ENCODE measurements around the gene HMGCLL1. TPM values are rescaled to one million over a fixed set of nuclear protein-coding genes. Genes with fewer than 3 reads are reported as not detected.

HMGCLL1 gene
- total and polyA plus RNA-seq, 4 donors: 0.24 to 0.93 (median 0.66) TPM

DNA sequence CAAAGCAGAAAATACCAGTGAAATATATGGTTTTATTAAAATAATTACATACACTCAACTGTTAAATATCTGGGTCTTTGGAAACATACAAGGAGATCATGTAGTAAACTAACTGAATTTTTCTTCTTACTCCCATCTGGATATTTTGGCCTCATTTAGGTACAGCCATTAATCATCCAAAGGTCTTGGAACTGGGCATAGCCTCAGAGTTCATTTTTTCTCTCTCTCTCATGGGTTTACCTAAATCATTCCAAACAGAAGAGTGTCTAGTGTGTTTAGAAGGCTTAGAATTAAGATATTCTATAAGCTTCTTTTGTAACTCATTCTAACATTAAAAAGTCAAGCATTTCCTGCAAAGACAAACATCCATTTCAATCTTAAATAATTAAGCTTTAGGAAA, 79.4 kb downstream of the HMGCLL1 start:
- Histone ChIP-seq H3K27me3 (ENCODE audit: control insufficient read depth in 4 of 4, insufficient read depth in 4 of 4, low read length in 3 of 4) (no peaks in the 10 kb centered on the region), H3K9me3 (ENCODE audit: control insufficient read depth in 4 of 4, low read length in 3 of 4) (no peaks in the 10 kb centered on the region), H3K27ac (ENCODE audit: low read depth in 1 of 2, low read length in 2 of 2) (no peak overlapping the region), H3K36me3 (ENCODE audit: control insufficient read depth in 4 of 4, insufficient read depth in 3 of 4, low read depth in 1 of 4, low read length in 3 of 4) (no peaks in the 10 kb centered on the region), H3K4me3 (ENCODE audit: low read depth in 1 of 3, low read length in 3 of 3) (no peak overlapping the region), H3K4me1 (ENCODE audit: control insufficient read depth in 4 of 4, insufficient read depth in 4 of 4, low read length in 3 of 4) (no peaks in the 10 kb centered on the region), H3K9ac (ENCODE audit: low read depth in 1 of 2, low read length in 2 of 2) (no peak overlapping the region)
- TF ChIP-seq, protein P1, sequence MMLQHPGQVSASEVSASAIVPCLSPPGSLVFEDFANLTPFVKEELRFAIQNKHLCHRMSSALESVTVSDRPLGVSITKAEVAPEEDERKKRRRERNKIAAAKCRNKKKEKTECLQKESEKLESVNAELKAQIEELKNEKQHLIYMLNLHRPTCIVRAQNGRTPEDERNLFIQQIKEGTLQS (IDR thresholded peaks at IDR 0.05): no peak
- TF ChIP-seq YY1 (IDR thresholded peaks at IDR 0.05) (no peak), NR2F2 (IDR thresholded peaks at IDR 0.05) (no peak), FOXA2 (IDR thresholded peaks at IDR 0.05) (no peak), HNF4A (conservative IDR thresholded peaks at IDR 0.05) (no peak), JUND (IDR thresholded peaks at IDR 0.05) (no peak), GABPA (IDR thresholded peaks at IDR 0.05 in 1 of 2, conservative IDR thresholded peaks at IDR 0.05 in 1 of 2) (no peak), FOXA1 (IDR thresholded peaks at IDR 0.05) (no peak), TAF1 (conservative IDR thresholded peaks at IDR 0.05) (no peak), EGR1 (IDR thresholded peaks at IDR 0.05; ENCODE audit: low read depth in 2 of 2) (no peak), SP1 (IDR thresholded peaks at IDR 0.05) (no peak), RXRA (IDR thresholded peaks at IDR 0.05) (no peak)
- TF ChIP-seq, protein P2, sequence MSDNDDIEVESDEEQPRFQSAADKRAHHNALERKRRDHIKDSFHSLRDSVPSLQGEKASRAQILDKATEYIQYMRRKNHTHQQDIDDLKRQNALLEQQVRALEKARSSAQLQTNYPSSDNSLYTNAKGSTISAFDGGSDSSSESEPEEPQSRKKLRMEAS (IDR thresholded peaks at IDR 0.05): no peak
- TF ChIP-seq, protein P3, sequence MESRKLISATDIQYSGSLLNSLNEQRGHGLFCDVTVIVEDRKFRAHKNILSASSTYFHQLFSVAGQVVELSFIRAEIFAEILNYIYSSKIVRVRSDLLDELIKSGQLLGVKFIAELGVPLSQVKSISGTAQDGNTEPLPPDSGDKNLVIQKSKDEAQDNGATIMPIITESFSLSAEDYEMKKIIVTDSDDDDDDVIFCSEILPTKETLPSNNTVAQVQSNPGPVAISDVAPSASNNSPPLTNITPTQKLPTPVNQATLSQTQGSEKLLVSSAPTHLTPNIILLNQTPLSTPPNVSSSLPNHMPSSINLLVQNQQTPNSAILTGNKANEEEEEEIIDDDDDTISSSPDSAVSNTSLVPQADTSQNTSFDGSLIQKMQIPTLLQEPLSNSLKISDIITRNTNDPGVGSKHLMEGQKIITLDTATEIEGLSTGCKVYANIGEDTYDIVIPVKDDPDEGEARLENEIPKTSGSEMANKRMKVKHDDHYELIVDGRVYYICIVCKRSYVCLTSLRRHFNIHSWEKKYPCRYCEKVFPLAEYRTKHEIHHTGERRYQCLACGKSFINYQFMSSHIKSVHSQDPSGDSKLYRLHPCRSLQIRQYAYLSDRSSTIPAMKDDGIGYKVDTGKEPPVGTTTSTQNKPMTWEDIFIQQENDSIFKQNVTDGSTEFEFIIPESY (IDR thresholded peaks at IDR 0.05): no peak
- TF ChIP-seq, protein P4, sequence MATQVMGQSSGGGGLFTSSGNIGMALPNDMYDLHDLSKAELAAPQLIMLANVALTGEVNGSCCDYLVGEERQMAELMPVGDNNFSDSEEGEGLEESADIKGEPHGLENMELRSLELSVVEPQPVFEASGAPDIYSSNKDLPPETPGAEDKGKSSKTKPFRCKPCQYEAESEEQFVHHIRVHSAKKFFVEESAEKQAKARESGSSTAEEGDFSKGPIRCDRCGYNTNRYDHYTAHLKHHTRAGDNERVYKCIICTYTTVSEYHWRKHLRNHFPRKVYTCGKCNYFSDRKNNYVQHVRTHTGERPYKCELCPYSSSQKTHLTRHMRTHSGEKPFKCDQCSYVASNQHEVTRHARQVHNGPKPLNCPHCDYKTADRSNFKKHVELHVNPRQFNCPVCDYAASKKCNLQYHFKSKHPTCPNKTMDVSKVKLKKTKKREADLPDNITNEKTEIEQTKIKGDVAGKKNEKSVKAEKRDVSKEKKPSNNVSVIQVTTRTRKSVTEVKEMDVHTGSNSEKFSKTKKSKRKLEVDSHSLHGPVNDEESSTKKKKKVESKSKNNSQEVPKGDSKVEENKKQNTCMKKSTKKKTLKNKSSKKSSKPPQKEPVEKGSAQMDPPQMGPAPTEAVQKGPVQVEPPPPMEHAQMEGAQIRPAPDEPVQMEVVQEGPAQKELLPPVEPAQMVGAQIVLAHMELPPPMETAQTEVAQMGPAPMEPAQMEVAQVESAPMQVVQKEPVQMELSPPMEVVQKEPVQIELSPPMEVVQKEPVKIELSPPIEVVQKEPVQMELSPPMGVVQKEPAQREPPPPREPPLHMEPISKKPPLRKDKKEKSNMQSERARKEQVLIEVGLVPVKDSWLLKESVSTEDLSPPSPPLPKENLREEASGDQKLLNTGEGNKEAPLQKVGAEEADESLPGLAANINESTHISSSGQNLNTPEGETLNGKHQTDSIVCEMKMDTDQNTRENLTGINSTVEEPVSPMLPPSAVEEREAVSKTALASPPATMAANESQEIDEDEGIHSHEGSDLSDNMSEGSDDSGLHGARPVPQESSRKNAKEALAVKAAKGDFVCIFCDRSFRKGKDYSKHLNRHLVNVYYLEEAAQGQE (IDR thresholded peaks at IDR 0.05): no peak
- TF ChIP-seq, protein P5, sequence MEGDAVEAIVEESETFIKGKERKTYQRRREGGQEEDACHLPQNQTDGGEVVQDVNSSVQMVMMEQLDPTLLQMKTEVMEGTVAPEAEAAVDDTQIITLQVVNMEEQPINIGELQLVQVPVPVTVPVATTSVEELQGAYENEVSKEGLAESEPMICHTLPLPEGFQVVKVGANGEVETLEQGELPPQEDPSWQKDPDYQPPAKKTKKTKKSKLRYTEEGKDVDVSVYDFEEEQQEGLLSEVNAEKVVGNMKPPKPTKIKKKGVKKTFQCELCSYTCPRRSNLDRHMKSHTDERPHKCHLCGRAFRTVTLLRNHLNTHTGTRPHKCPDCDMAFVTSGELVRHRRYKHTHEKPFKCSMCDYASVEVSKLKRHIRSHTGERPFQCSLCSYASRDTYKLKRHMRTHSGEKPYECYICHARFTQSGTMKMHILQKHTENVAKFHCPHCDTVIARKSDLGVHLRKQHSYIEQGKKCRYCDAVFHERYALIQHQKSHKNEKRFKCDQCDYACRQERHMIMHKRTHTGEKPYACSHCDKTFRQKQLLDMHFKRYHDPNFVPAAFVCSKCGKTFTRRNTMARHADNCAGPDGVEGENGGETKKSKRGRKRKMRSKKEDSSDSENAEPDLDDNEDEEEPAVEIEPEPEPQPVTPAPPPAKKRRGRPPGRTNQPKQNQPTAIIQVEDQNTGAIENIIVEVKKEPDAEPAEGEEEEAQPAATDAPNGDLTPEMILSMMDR (IDR thresholded peaks at IDR 0.05; ENCODE audit: low read depth, low read length, missing input control): no peak
- no peak for DNase-seq (ENCODE audit: low spot score)

DNA sequence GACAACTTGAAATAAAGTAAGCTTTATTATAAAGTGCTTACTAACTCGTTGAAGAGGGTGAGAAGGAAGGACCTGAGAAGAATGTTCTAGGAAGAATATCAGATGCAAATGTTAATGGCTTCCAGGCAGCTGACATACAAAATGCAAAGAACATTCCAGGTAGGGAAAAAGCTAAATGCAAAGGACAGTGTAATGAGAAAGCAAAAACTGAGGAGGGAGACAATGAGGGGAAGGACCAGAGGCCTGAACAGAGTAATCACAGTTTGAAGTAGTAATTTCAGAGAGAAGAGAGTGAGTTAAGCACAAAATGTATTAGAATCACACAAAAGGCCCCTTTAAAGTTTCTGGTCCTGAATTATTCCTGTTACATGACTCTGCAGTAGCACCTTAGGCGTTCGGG, 81.3 kb downstream of the HMGCLL1 start:
- Histone ChIP-seq H3K36me3 (ENCODE audit: control insufficient read depth in 4 of 4, insufficient read depth in 3 of 4, low read depth in 1 of 4, low read length in 3 of 4) (no peaks in the 10 kb centered on the region), H3K4me1 (ENCODE audit: control insufficient read depth in 4 of 4, insufficient read depth in 4 of 4, low read length in 3 of 4) (no peaks in the 10 kb centered on the region), H3K4me3 (ENCODE audit: low read depth in 1 of 3, low read length in 3 of 3) (no peak overlapping the region), H3K27me3 (ENCODE audit: control insufficient read depth in 4 of 4, insufficient read depth in 4 of 4, low read length in 3 of 4) (no peaks in the 10 kb centered on the region), H3K27ac (ENCODE audit: low read depth in 1 of 2, low read length in 2 of 2) (no peak overlapping the region), H3K9me3 (ENCODE audit: control insufficient read depth in 4 of 4, low read length in 3 of 4) (no peaks in the 10 kb centered on the region), H3K9ac (ENCODE audit: low read depth in 1 of 2, low read length in 2 of 2) (no peak overlapping the region)
- 74% methylated on average over 3 of the region's 3 CpGs for WGBS
- no peak for DNase-seq (ENCODE audit: low spot score)
- TF ChIP-seq HNF4G (IDR thresholded peaks at IDR 0.05) (no peak), FOXA1 (IDR thresholded peaks at IDR 0.05) (no peak), SP1 (IDR thresholded peaks at IDR 0.05) (no peak), EGR1 (IDR thresholded peaks at IDR 0.05; ENCODE audit: low read depth in 2 of 2) (no peak), GABPA (IDR thresholded peaks at IDR 0.05 in 1 of 2, conservative IDR thresholded peaks at IDR 0.05 in 1 of 2) (no peak), RAD21 (IDR thresholded peaks at IDR 0.05) (no peak), FOXA2 (IDR thresholded peaks at IDR 0.05) (no peak), RXRA (IDR thresholded peaks at IDR 0.05) (no peak), JUND (IDR thresholded peaks at IDR 0.05) (no peak)
- TF ChIP-seq, protein P1 (IDR thresholded peaks at IDR 0.05): no peak
- TF ChIP-seq, protein P4 (IDR thresholded peaks at IDR 0.05): no peak
- TF ChIP-seq, protein P5 (IDR thresholded peaks at IDR 0.05; ENCODE audit: low read depth, low read length, missing input control): no peak
